Activated naive CD8-positive, alpha-beta T cell treated with anti-CD3 and anti-CD28 coated beads, Interleukin-2, amount 10 ng/mL, durations not matched to agents 7 days and 5 days (primary cell): ENCODE data around the gene KCNJ18. TPM values are rescaled to one million over a fixed set of nuclear protein-coding genes. Genes with fewer than 3 reads are reported as not detected.
A peak's percentile ranks its signal among the peaks of the same experiment; 100 is the strongest.
"Not testable (repeated sequence)": the region's sequence is repeated elsewhere in the genome, so short reads cannot be mapped to it uniquely, and the experiment has no call there.

Source experiments
- ATAC-seq: fragments of 150-1000 bp; cut with Tn5 transposase; one replicate; pipeline ENCODE4 v1.10.0; 2021; ENCODE audit warnings: low read depth, moderate library complexity
- POLR2A ChIA-PET: fragments of 350-600 bp; sonication (Branson Sonifier 250); formaldehyde crosslinking; loops from one replicate; lab custom pipeline; 2021; ENCODE audit warnings: antibody characterized with exemption; lab: Charles Lee
- DNase-seq: peaks from one replicate; pipeline ENCODE4 v3.0.0; 2021
- H3K27ac Mint-ChIP-seq: one replicate; pipeline ENCODE4 v1.8.0; 2022; ENCODE audit warnings: mild to moderate bottlenecking, mixed read lengths
- H3K27me3 Mint-ChIP-seq: one replicate; pipeline ENCODE4 v1.8.0; 2022; ENCODE audit warnings: mild to moderate bottlenecking, moderate library complexity, mixed read lengths
- H3K36me3 Mint-ChIP-seq: one replicate; pipeline ENCODE4 v1.8.0; 2021; ENCODE audit warnings: mild to moderate bottlenecking, mixed read lengths
- H3K4me1 Mint-ChIP-seq: one replicate; pipeline ENCODE4 v1.8.0; 2021; ENCODE audit warnings: mixed read lengths
- H3K4me3 Mint-ChIP-seq: one replicate; pipeline ENCODE4 v1.8.0; 2022; ENCODE audit warnings: mild to moderate bottlenecking, moderate library complexity, mixed read lengths
- H3K9me3 Mint-ChIP-seq: one replicate; pipeline ENCODE4 v1.8.0; 2021; ENCODE audit warnings: mixed read lengths
- total RNA-seq, 2 experiments: library from RNA; stranded (reverse); gene quantifications; one replicate each; pipeline ENCODE4 v1.2.3, GENCODE V29; 2021

The KCNJ18 gene
- total RNA-seq, 2 experiments from 2014 or later, result not detected

DNA sequence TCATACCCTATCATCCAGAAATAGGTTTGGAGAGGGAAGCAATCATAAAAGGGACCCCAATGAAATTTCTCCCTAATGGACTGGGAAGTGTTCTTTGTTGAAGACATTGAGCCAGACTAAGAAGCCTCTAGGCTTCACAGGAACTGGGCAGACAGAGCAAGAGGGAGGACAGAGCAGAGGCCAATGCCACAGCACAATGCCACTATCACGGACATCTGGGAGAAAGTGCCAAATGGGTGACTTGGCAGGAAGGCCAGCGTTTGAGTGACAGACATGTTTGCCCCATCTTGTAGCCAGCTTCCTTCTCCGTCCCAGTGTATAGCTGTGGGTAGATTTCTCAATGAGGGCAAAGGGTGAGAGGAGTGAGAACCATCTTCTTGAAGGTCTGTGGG is 16.6 kb upstream of the KCNJ18 start:
- H3K27me3 Mint-ChIP-seq, DNase-seq, POLR2A ChIA-PET, H3K4me3 Mint-ChIP-seq, H3K27ac Mint-ChIP-seq, ATAC-seq, H3K4me1 Mint-ChIP-seq, H3K9me3 Mint-ChIP-seq, H3K36me3 Mint-ChIP-seq: not testable (repeated sequence)

DNA sequence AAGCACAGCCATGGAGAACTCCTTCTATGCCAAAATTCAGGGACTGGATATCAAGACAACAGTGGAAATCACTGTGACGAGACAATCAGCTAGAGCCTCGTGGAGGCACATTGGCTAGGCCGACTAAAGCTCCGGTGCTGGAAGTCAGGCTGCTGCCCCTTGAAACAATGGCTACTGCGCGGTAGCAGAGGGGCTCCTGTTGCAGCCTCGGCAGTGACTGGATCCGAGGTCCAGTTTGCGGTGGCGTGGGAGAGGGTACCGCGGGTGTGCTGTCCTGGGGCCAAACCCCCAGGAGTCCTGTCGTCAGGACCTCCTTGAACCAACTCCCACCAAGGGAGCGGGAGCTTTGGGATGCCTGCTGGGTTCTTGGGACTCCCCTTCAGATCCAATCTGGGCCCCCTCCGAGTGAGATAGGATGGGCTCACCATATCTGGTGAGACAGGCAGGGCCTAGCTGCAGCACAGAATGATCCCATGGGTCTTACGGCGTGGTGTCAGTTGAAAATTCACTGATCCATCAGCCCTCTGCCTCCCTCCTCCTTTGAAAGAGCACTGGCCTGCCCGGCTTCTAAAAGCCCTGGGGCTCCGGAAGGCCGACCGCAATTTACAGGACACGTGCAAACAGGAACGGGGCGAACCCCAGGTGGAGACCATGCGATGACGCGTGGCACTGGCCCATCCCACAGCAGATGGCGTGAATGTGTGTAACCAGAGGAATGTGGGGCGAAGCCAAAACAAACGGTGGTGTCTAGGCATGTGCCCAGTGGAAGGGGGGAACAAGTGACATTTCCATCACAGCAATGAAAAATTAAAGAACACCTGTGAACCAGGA is 15.8 kb upstream of the KCNJ18 start:
- Mint-ChIP-seq H3K36me3 (no peaks in the 10 kb centered on the region), H3K27ac (no peak overlapping the region), H3K4me3 (no peak overlapping the region), H3K4me1 (no peaks in the 10 kb centered on the region), H3K9me3 (peaks cover 6% of the 10 kb centered on the region), H3K27me3 (no peaks in the 10 kb centered on the region)
- POLR2A ChIA-PET, result no interaction called here
- ATAC-seq (no peak), DNase-seq (peak; percentile 19)

DNA sequence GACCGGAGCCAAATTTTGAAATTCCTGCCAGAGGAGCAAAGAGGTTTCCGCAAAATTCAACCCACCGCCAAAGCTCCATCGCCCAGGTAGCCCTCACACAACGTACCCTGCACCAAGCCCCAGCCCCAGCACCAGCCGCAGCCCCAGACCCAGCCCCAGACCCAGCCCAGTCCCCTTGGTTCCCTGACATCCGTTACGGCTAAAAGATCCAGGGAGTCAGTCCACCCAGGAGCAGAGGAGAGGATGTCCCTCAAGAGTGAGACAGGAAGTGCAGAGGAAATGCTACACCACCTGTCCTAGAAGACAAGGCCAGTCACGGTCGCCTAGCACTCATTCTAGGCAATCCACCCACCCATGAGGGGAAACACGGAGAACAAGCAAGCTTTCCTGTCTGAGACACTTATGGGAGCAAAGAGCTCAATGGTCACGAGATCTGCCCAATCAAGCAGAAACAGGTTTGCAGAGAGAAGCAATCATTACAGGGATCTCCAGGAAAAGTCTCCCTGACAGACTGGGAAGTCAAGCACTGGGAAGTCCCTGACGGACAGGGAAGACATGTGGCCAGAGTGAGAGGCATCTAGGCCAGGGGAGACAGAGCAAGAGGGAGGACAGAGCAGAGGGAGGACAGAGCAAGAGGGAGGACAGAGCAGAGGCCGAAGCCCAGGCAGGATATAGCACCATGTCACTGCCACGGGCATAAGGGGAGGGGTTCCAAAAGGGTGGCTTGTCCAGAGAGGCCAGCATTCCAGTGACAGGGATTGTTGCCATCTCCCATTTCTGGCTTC is 15.0 kb upstream of the KCNJ18 start:
- ATAC-seq (no peak), DNase-seq (peak; percentile 1)
- Mint-ChIP-seq H3K27me3 (no peaks in the 10 kb centered on the region), H3K4me3 (no peak overlapping the region), H3K27ac (no peak overlapping the region), H3K36me3 (no peaks in the 10 kb centered on the region), H3K4me1 (no peaks in the 10 kb centered on the region), H3K9me3 (peaks cover 6% of the 10 kb centered on the region)
- POLR2A ChIA-PET, result no interaction called here

DNA sequence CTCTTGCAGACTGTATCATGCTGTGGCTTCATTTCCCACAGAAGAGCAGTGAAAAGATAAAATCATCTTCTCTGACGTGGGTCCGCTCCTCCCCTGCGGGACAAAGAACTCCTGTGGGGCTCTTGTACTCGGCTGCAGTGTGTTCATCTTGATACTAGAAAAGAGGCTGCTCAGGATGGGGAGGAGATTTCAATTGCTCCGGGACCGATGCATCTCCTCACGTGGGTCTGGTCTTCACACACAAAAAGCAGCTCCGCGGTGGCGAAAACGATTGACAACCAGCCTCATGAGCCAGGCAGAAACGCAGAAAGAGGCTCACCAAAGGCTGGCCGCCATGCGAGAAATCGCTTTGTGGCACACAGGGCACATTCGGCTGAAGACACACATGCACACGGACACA is 14.4 kb upstream of the KCNJ18 start:
- DNase-seq, result peak; percentile 8
- H3K27ac Mint-ChIP-seq, result no peak overlapping the region
- H3K9me3 Mint-ChIP-seq, result peaks cover 6% of the 10 kb centered on the region
- POLR2A ChIA-PET, result no interaction called here
- no peak for ATAC-seq
- no peaks in the 10 kb centered on the region for H3K4me1 Mint-ChIP-seq
- H3K36me3 Mint-ChIP-seq, result no peaks in the 10 kb centered on the region
- no peak overlapping the region for H3K4me3 Mint-ChIP-seq
- no peaks in the 10 kb centered on the region for H3K27me3 Mint-ChIP-seq

DNA sequence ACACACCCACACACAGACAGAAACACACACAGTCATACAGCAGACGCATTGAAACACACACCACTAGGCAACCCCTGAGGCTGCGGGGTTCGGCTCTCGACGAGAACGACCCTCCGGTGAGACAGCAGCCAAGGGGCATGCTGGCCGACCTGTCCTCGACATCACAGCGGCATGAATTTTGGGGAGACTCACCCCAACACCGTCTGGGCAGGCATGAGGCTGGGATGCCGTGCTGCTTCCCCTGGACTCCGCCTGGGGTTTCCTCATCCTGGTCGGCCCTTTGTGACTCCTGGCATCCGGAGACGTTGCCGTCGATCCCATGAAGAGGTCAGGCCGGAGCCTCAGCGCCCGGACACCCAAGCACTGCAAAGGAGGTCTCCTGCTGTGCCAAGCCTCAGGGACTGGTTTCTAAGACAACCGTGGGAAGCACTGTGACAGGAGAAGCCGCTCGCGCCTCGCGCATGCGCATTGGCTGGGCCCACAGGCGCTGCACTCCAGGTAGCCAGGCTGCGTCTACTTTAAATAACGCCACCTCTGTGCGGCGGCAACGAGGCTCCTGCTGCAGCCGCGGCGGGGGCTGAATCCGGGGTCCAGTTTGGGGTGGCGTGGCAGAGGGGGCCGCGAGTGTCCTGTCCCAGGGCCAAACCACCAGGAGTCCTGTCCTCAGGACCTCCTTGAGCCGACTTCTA is 13.8 kb upstream of the KCNJ18 start:
- Mint-ChIP-seq H3K4me1 (no peaks in the 10 kb centered on the region), H3K27me3 (no peaks in the 10 kb centered on the region)

DNA sequence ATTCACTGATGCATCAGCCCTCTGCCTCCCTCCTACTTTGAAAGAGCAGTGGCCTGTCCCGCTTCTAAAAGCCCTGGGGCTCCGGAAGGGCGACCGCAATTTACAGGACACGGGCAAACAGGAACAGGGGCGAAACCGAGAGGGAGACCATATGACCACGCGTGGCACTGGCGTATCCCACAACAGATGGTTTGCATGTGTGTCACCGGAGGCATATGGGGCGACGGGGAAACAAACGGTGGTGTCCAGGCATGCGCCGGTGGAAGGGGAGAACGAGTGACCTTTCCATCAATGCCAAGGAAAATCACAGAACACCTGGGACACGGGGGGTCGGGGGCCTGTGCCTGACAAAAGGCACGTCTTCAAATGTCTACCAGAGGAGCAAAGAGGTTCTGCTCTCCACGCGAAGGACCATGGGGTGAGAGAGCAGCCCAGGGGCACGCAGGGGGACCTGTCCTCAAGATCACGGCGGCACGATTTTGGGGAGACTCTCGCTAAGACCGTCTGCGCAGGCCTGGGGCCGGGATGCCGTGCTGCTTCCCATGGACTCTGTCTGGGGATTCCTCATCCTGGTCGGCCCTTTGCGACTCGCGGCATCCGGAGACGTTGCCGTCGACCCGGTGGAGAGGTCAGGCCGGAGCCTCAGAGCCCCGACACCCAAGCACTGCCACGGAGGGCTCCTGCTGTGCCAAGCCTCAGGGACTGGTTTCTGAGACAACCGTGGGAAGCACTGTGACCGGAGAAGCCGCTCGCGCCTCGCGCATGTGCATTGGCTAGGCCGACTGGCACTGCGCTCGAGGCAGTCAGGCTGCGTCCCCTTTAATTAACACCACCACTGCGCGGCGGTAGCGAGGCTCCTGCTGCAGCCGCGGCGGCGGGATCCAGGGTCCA is 12.8 kb upstream of the KCNJ18 start:
- no peak for ATAC-seq
- H3K4me3 Mint-ChIP-seq, result no peak overlapping the region
- POLR2A ChIA-PET, result no interaction called here
- peak; percentile 18 for DNase-seq
- H3K27me3 Mint-ChIP-seq, result no peaks in the 10 kb centered on the region
- no peak overlapping the region for H3K27ac Mint-ChIP-seq
- no peaks in the 10 kb centered on the region for H3K36me3 Mint-ChIP-seq
- no peaks in the 10 kb centered on the region for H3K4me1 Mint-ChIP-seq
- H3K9me3 Mint-ChIP-seq, result peaks cover 4% of the 10 kb centered on the region

More for the DNA sequence above, 13.8 kb upstream of the KCNJ18 start:
- H3K9me3 Mint-ChIP-seq, result peaks cover 5% of the 10 kb centered on the region
- POLR2A ChIA-PET, result no interaction called here
- H3K27ac Mint-ChIP-seq, result no peak overlapping the region
- no peak overlapping the region for H3K4me3 Mint-ChIP-seq
- DNase-seq (peak; percentile 6), ATAC-seq (no peak)
- H3K36me3 Mint-ChIP-seq, result no peaks in the 10 kb centered on the region

DNA sequence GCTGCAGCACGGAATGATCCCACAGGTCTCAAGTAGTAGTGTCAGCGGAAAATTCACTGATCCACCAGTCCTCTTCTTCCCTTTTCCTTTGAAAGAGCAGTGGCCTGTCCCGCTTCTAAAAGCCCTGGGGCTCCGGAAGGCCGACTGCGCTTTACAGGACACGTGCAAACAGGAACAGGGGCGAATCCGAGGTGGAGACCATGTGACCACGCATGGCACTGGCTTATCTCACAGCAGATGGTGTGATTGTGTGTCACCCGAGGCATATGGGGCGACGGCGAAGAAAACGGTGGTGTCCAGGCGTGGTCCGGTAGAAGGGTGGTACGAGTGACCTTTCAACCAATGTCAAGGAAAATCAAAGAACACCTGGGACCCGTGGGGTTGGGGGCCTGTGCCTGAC is 12.0 kb upstream of the KCNJ18 start:
- no peak for ATAC-seq
- Mint-ChIP-seq H3K27me3 (no peaks in the 10 kb centered on the region), H3K4me3 (no peak overlapping the region), H3K27ac (no peak overlapping the region), H3K4me1 (no peaks in the 10 kb centered on the region), H3K36me3 (no peaks in the 10 kb centered on the region), H3K9me3 (peaks cover 4% of the 10 kb centered on the region)
- peak; percentile 8 for DNase-seq
- POLR2A ChIA-PET, result no interaction called here

DNA sequence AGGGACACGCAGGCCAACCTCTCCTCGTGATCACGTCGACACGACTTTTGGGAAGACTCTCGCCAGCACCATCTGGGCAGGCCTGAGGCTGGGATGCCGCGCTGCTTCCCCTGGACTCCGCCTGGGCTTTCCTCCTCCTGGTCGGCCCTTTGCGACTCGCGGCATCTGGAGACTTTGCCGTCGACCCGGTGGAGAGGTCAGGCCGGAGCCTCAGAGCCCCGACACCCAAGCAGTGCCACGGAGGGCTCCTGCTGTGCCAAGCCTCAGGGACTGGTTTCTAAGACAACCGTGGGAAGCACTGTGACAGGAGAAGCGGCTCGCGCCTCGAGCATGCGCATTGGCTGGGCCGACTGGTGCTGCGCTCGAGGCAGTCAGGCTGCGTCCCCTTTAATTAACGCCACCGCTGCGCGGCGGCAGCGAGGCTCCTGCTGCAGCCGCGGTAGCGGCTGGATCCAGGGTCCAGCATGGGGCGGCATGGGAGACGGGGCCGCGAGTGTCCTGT is 11.4 kb upstream of the KCNJ18 start:
- H3K27ac Mint-ChIP-seq, H3K27me3 Mint-ChIP-seq, H3K9me3 Mint-ChIP-seq, ATAC-seq, H3K4me3 Mint-ChIP-seq, POLR2A ChIA-PET, H3K4me1 Mint-ChIP-seq, H3K36me3 Mint-ChIP-seq: not testable (repeated sequence)
- peak; percentile 12 for DNase-seq

DNA sequence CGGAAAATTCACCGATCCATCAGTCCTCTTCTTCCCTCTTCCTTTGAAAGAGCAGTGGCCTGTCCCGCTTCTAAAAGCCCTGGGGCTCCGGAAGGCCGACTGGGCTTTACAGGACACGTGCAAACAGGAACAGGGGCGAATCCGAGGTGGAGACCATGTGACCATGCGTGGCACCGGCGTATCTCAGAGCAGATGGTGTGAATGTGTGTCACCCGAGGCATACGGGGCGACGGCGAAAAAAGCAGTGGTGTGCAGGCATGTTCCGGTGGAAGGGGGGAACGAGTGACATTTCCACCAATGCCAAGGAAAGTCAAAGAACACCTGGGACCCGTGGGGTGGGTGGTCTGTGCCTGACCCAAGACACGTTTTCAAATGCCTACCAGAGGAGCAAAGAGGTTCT is 10.7 kb upstream of the KCNJ18 start:
- H3K27ac Mint-ChIP-seq, H3K9me3 Mint-ChIP-seq, H3K36me3 Mint-ChIP-seq, H3K4me1 Mint-ChIP-seq, H3K27me3 Mint-ChIP-seq, ATAC-seq, POLR2A ChIA-PET, H3K4me3 Mint-ChIP-seq: not testable (repeated sequence)
- DNase-seq, result peak; percentile 6

DNA sequence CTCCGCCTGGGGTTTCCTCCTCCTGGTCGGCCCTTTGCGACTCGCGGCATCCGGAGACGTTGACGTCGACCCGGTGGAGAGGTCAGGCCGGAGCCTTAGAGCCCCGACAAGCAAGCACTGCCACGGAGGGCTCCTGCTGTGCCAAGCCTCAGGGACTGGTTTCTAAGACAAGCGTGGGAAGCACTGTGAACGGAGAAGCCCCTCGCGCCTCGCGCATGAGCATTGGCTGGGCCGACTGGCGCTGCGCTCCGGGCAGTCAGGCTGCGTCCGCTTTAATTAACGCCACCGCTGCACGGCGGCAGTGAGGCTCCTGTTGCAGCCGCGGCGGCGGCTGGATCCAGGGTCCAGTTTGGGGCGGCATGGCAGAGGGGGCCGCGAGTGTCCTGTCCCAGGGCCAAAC is 10.2 kb upstream of the KCNJ18 start:
- H3K27me3 Mint-ChIP-seq, POLR2A ChIA-PET, ATAC-seq, H3K4me1 Mint-ChIP-seq, H3K27ac Mint-ChIP-seq, H3K9me3 Mint-ChIP-seq, H3K36me3 Mint-ChIP-seq, H3K4me3 Mint-ChIP-seq: not testable (repeated sequence)
- peak; percentile 19 for DNase-seq

DNA sequence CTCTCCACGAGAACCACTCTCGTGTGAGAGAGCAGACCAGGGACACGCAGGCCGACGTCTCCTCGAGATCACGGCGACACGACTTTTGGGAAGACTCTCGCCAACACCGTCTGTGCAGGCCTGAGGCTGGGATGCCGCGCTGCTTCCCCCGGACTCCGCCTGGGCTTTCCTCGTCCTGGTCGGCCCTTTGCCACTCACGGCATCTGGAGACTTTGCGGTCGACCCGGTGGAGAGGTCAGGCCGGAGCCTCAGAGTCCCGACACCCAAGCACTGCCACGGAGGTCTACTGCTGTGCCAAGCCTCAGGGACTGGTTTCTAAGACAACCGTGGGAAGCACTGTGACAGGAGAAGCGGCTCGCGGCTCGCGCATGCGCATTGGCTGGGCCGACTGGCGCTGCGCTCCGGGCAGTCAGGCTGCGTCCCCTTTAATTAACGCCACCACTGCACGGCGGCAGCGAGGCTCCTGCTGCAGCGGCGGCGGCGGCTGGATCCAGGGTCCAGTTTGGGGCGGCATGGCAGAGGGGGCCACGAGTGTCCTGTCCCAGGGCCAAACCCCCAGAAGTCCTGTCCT is 9.1 kb upstream of the KCNJ18 start:
- POLR2A ChIA-PET, H3K9me3 Mint-ChIP-seq, H3K36me3 Mint-ChIP-seq, H3K4me1 Mint-ChIP-seq, H3K27me3 Mint-ChIP-seq, H3K27ac Mint-ChIP-seq, ATAC-seq, H3K4me3 Mint-ChIP-seq: not testable (repeated sequence)
- peak; percentile 2 for DNase-seq

DNA sequence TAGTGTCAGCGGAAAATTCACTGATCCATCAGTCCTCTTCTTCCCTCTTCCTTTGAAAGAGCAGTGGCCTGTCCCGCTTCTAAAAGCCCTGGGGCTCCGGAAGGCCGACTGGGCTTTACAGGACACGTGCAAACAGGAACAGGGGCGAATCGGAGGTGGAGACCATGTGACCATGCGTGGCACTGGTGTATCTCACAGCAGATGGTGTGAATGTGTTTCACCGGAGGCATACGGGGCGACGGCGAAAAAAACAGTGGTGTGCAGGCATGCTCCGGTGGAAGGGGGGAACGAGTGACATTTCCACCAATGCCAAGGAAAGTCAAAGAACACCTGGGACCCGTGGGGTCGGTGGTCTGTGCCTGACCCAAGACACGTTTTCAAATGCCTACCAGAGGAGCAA is 8.4 kb upstream of the KCNJ18 start:
- ATAC-seq, H3K4me1 Mint-ChIP-seq, H3K4me3 Mint-ChIP-seq, H3K9me3 Mint-ChIP-seq, POLR2A ChIA-PET, H3K27me3 Mint-ChIP-seq, H3K27ac Mint-ChIP-seq, H3K36me3 Mint-ChIP-seq, DNase-seq: not testable (repeated sequence)
